Liver (tissue), 9 donors: Measurements from ENCODE around the gene GABBR2. TPM values are rescaled to one million over a fixed set of nuclear protein-coding genes. Genes with fewer than 3 reads are reported as not detected.

Experiments used
- DNase-seq: peaks from one replicate; pipeline ENCODE4 v3.0.0-alpha.2; 2017; ENCODE audit warnings: low spot score
- H3K27ac ChIP-seq, 2 donors: one replicate each; pipeline ENCODE4 v1.7.0; 2013; ENCODE audit warnings: inconsistent platforms in 2 of 2, low read length in 2 of 2, control low read depth in 1 of 2, low read depth in 1 of 2, mild to moderate bottlenecking in 1 of 2
- H3K27me3 ChIP-seq, 4 donors: one replicate each; pipeline versions ENCODE4 v1.6.1 to v1.7.0; 2013; ENCODE audit warnings: low read length in 3 of 4, inconsistent platforms in 1 of 4, mild to moderate bottlenecking in 1 of 4, moderate library complexity in 1 of 4; ENCODE audit not compliant: control insufficient read depth in 4 of 4, insufficient read depth in 4 of 4
- H3K36me3 ChIP-seq, 4 donors: one replicate each; pipeline versions ENCODE4 v1.6.1 to v1.7.0; 2013; ENCODE audit warnings: low read length in 3 of 4, mild to moderate bottlenecking in 3 of 4, low read depth in 1 of 4, moderate library complexity in 1 of 4; ENCODE audit not compliant: control insufficient read depth in 4 of 4, insufficient read depth in 3 of 4
- H3K4me1 ChIP-seq, 4 donors: one replicate each; pipeline versions ENCODE4 v1.6.1 to v1.7.0; 2013; ENCODE audit warnings: low read length in 3 of 4, mild to moderate bottlenecking in 3 of 4, moderate library complexity in 1 of 4; ENCODE audit not compliant: control insufficient read depth in 4 of 4, insufficient read depth in 4 of 4
- H3K4me3 ChIP-seq, 3 donors: one replicate each; pipeline versions ENCODE4 v1.6.1 to v1.7.0; 2013; ENCODE audit warnings: low read length in 3 of 3, control low read depth in 1 of 3, low read depth in 1 of 3, mild to moderate bottlenecking in 1 of 3
- H3K9ac ChIP-seq, 2 donors: one replicate each; pipeline ENCODE4 v1.7.0; 2013; ENCODE audit warnings: low read length in 2 of 2, mild to moderate bottlenecking in 2 of 2, moderate library complexity in 2 of 2, control low read depth in 1 of 2, low read depth in 1 of 2
- H3K9me3 ChIP-seq, 4 donors: one replicate each; pipeline versions ENCODE4 v1.6.1 to v1.7.0; 2013; ENCODE audit warnings: low read length in 3 of 4; ENCODE audit not compliant: control insufficient read depth in 4 of 4
- ATF3 ChIP-seq: IDR thresholded peaks from 2 replicates; pipeline ENCODE4 v1.6.1; 2016; ENCODE audit warnings: antibody characterized with exemption
- CTCF ChIP-seq: fragments of 150-350 bp; IDR thresholded peaks from 2 replicates; pipeline ENCODE4 v1.5.1; 2017; ENCODE audit warnings: improper control_type of control experiment, low read depth, low read length; ENCODE audit not compliant: missing input control
- EGR1 ChIP-seq, 2 donors: IDR thresholded peaks; 2 replicates each; pipeline ENCODE4 v1.6.1; 2016 to 2018; ENCODE audit warnings: antibody characterized with exemption in 2 of 2, low read depth in 2 of 2
- FOXA1 ChIP-seq: IDR thresholded peaks from 2 replicates; pipeline ENCODE4 v1.6.1; 2016; ENCODE audit warnings: antibody characterized with exemption
- FOXA2 ChIP-seq: IDR thresholded peaks from 2 replicates; pipeline ENCODE4 v1.6.1; 2016; ENCODE audit warnings: antibody characterized with exemption
- HNF4G ChIP-seq: IDR thresholded peaks from 2 replicates; pipeline ENCODE4 v1.6.1; 2016; ENCODE audit warnings: antibody characterized with exemption
- JUND ChIP-seq, 2 donors: IDR thresholded peaks; 2 replicates each; pipeline ENCODE4 v1.6.1; 2016; ENCODE audit warnings: antibody characterized with exemption in 2 of 2
- NR2F2 ChIP-seq: IDR thresholded peaks from 2 replicates; pipeline ENCODE4 v1.6.1; 2016; ENCODE audit warnings: antibody characterized with exemption
- RAD21 ChIP-seq, 2 donors: IDR thresholded peaks; 2 replicates each; pipeline ENCODE4 v1.6.1; 2016; ENCODE audit warnings: antibody characterized with exemption in 2 of 2, mild to moderate bottlenecking in 2 of 2
- TAF1 ChIP-seq: conservative IDR thresholded peaks from 2 replicates; pipeline ENCODE4 v1.6.1; 2016; ENCODE audit warnings: antibody characterized with exemption, mild to moderate bottlenecking
- YY1 ChIP-seq: IDR thresholded peaks from 2 replicates; pipeline ENCODE4 v1.6.1; 2016; ENCODE audit warnings: antibody characterized with exemption, mild to moderate bottlenecking
- WGBS: extraction: QIAGEN DNeasy Blood & Tissue Kit; methylation state at CpG from one replicate; pipeline ENCODE4 v1.1.7; 2013; 5-methylcytosine and 5-hydroxymethylcytosine counted together
- polyA plus RNA-seq, 2 donors: library from polyadenylated mRNA; stranded (reverse) in 1 of 2; unstranded in 1 of 2; fragments of 200-250 nt in 1 of 2; fragments of >200 nt in 1 of 2; fragmentation: Nextera tagmentation in 1 of 2; extraction: Ambion mirVana in 1 of 2; gene quantifications; one replicate each; pipeline versions ENCODE4 v1.2.1 to v1.2.3, GENCODE V29; 2013 to 2015
- total RNA-seq, 2 donors: library from RNA; depleted of rRNA; stranded (reverse); fragments of >200 nt; gene quantifications; one replicate each; pipeline ENCODE4 v1.2.3, GENCODE V29; 2014
- donor health status: healthy.
- donor health status: healthy.
- donor health status: healthy.
- donor health status: healthy.
- donor health status: healthy.

The GABBR2 gene
- total and polyA plus RNA-seq, 4 donors: 0.03 to 0.23 (median 0.08) TPM; not detected in 1

GRCh38 chr9:98457726-98458370 is 250.9 kb downstream of the GABBR2 start:
- no peak for TF ChIP-seq RAD21 (IDR thresholded peaks at IDR 0.05)
- TF ChIP-seq ATF3: no peak
- no peak for TF ChIP-seq JUND (IDR thresholded peaks at IDR 0.05)
- no peak for TF ChIP-seq TAF1
- TF ChIP-seq EGR1 (IDR thresholded peaks at IDR 0.05; ENCODE audit: low read depth in 2 of 2): no peak
- TF ChIP-seq YY1: no peak
- no peak for TF ChIP-seq CTCF
- TF ChIP-seq FOXA1: no peak
- no peak overlapping the region for H3K9ac ChIP-seq
- no peaks in the 10 kb centered on the region for H3K36me3 ChIP-seq
- H3K4me3 ChIP-seq: no peak overlapping the region
- no peak overlapping the region for H3K27ac ChIP-seq
- H3K4me1 ChIP-seq: no peaks in the 10 kb centered on the region
- H3K27me3 ChIP-seq: no peaks in the 10 kb centered on the region
- 80% methylated on average over 9 of the region's 9 CpGs for whole genome bisulfite sequencing
- no peak for DNase-seq
- peaks cover 3 to 15% (median 5%) of the 10 kb centered on the region in 4 donors for H3K9me3 ChIP-seq

GRCh38 chr9:98456156-98456613 is 252.6 kb downstream of the GABBR2 start:
- WGBS: 67% methylated on average over 2 of the region's 2 CpGs
- no peak for DNase-seq
- Histone ChIP-seq H3K4me1 (no peaks in the 10 kb centered on the region), H3K27me3 (no peaks in the 10 kb centered on the region), H3K36me3 (no peaks in the 10 kb centered on the region), H3K9me3 (peaks cover 0 to 7% (median 3%) of the 10 kb centered on the region in 4 donors), H3K9ac (no peak overlapping the region), H3K4me3 (no peak overlapping the region), H3K27ac (no peak overlapping the region)
- TF ChIP-seq JUND (IDR thresholded peaks at IDR 0.05) (no peak), EGR1 (IDR thresholded peaks at IDR 0.05; ENCODE audit: low read depth in 2 of 2) (no peak), FOXA1 (no peak), RAD21 (IDR thresholded peaks at IDR 0.05) (no peak), NR2F2 (no peak), FOXA2 (no peak)

- no peaks in the 10 kb centered on the region for H3K4me1 ChIP-seq
- H3K9ac ChIP-seq: no peak overlapping the region
- H3K9me3 ChIP-seq: peaks cover 0 to 2% (median under 1%) of the 10 kb centered on the region in 4 donors
- 83% methylated on average over 12 of the region's 12 CpGs for WGBS
- H3K4me3 ChIP-seq: no peak overlapping the region
- no peak for DNase-seq
- TF ChIP-seq EGR1 (IDR thresholded peaks at IDR 0.05; ENCODE audit: low read depth in 2 of 2) (no peak), HNF4G (no peak)
- no peaks in the 10 kb centered on the region for H3K27me3 ChIP-seq
- no peak overlapping the region for H3K27ac ChIP-seq
- H3K36me3 ChIP-seq: no peaks in the 10 kb centered on the region
Measured at GRCh38 chr9:98455256-98456155, 253.2 kb downstream of the GABBR2 start.
